Measurements from ENCODE around the gene IL4I1. TPM values are rescaled to one million over a fixed set of nuclear protein-coding genes. Genes with fewer than 3 reads are reported as not detected.

The IL4I1 gene
- total and polyA plus RNA-seq, 2 experiments from 2014 or later, result 0.66 TPM; not detected in 1

GRCh38 chr19:49888510-49888824 is 8.2 kb downstream of the IL4I1 start:
- H3K4me1 ChIP-seq (ENCODE audit: insufficient read depth), result no peaks in the 10 kb centered on the region
- H3K4me3 ChIP-seq, result no peak overlapping the region
- H3K9ac ChIP-seq, result no peak overlapping the region
- H3K9me3 ChIP-seq (ENCODE audit: low read depth), result no peaks in the 10 kb centered on the region
- H4K20me1 ChIP-seq (ENCODE audit: insufficient read depth), result no peaks in the 10 kb centered on the region
- H3K27me3 ChIP-seq (replicated peaks; ENCODE audit: insufficient read depth), result no peaks in the 10 kb centered on the region
- no peaks in the 10 kb centered on the region for H3K9me2 ChIP-seq (ENCODE audit: insufficient read depth)
- H2AFZ ChIP-seq, result no peak overlapping the region
- H3K27ac ChIP-seq, result no peak overlapping the region
- 91 to 97% methylated on average over 14 to 18 of the region's 18 CpGs for WGBS, 2 experiments (ENCODE audit: low coverage in 1 of 2, low lambda C conversion rate in 2 of 2, missing lambda C conversion rate in 2 of 2)
- no peaks in the 10 kb centered on the region for H3F3A ChIP-seq (ENCODE audit: insufficient read depth)
- no peak for TF ChIP-seq EZH2phosphoT487 (IDR thresholded peaks at IDR 0.05; ENCODE audit: insufficient read depth, low read depth)
- TF ChIP-seq EZH2 (IDR thresholded peaks at IDR 0.05; ENCODE audit: insufficient read depth, poor library complexity, severe bottlenecking), result no peak
- in situ Hi-C loops (cut with MboI), result no loop called here
- H3K4me2 ChIP-seq (ENCODE audit: unreplicated experiment), result no peak overlapping the region
- no peak for DNase-seq
- H3K36me3 ChIP-seq (ENCODE audit: low read depth), result peaks cover 6% of the 10 kb centered on the region; the same call in 1 of the 2 replicates
- no peaks in the 10 kb centered on the region for H3K79me2 ChIP-seq (ENCODE audit: insufficient read depth)

DNA sequence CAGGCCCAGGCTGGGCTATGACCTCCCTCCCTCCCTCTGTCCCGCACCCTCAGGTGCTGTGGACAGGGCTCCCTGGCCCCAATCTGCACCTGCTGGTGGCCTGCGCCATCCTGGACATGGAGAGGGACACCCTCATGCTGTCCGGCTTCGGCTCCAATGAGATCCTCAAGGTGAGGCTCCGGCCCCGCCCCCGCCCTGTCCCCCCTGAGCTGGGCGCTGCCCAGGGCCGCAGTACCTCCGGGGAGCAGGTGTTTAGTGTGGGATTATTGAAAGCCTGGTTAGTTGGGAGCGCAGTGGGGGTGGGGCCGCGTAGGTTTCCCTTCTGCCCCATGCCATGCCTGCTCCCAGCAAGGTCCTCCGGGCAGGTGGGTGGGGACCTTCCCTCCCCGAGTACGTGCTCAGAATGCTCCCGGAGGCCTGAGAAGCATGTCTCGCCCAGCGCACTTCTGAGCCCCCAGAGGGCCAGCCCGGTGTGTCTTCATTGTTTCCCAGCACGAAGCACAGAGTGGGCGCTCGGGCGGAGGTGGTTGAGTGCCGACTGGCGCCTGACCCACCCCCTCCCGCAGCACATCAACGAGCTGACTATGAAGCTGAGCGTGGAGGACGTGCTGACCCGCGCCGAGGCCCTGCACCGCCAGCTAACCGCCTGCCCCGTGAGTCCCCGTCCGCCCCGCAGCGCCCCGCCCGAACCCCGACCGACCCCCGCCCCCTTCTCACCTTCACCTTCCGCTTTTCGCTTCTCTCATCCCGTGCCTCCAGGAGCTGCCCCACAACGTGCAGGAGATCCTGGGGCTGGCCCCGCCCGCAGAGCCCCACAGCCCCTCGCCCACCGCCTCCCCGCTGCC is 8.8 kb downstream of the IL4I1 start:
- Histone ChIP-seq H3K27ac (no peak overlapping the region), H3K4me2 (ENCODE audit: unreplicated experiment) (no peak overlapping the region), H3K79me2 (ENCODE audit: insufficient read depth) (no peaks in the 10 kb centered on the region), H3K36me3 (ENCODE audit: low read depth) (peaks cover 12% of the 10 kb centered on the region; the same call in 1 of the 2 replicates), H2AFZ (no peak overlapping the region), H3F3A (ENCODE audit: insufficient read depth) (no peaks in the 10 kb centered on the region), H3K27me3 (replicated peaks; ENCODE audit: insufficient read depth) (no peaks in the 10 kb centered on the region), H3K4me3 (no peak overlapping the region), H4K20me1 (ENCODE audit: insufficient read depth) (no peaks in the 10 kb centered on the region), H3K9me3 (ENCODE audit: low read depth) (no peaks in the 10 kb centered on the region), H3K9me2 (ENCODE audit: insufficient read depth) (no peaks in the 10 kb centered on the region), H3K4me1 (ENCODE audit: insufficient read depth) (no peaks in the 10 kb centered on the region), H3K9ac (no peak overlapping the region)
- TF ChIP-seq EZH2phosphoT487 (IDR thresholded peaks at IDR 0.05; ENCODE audit: insufficient read depth, low read depth) (no peak), EZH2 (IDR thresholded peaks at IDR 0.05; ENCODE audit: insufficient read depth, poor library complexity, severe bottlenecking) (no peak)
- no peak for DNase-seq
- 90 to 91% methylated on average over 21 to 54 of the region's 54 CpGs for WGBS, 2 experiments (ENCODE audit: low coverage in 1 of 2, low lambda C conversion rate in 2 of 2, missing lambda C conversion rate in 2 of 2)
- in situ Hi-C loops (cut with MboI), result no loop called here

DNA sequence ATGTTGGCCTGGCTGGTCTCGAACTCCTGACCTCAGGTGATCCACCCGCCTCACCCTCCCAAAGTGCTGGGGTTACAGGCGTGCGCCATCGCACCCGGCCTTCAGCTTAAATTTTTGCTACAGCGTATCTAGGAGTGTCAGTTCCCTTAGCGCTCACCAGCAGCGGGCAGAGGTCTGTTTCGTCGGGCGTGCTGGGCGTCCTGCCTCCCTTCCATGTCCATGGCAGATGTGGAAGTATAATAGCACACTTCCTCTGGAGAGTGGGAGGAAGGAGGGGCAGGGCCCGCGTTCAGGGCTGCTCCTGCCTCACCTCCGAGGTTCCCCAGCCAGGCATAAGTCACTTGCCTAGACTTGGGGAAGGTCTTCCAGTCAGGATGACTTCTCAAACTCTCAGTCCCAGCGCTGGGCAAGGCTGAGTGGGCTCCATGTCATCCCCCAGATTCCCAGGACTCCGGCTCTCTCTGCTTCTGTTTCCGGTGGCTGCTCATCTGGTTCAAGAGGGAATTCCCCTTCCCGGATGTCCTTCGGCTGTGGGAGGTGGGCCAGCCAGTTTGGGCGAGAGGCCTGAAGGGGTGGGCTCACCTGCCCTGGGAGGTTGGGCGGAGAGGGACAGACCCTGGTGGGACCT is 9.5 kb downstream of the IL4I1 start:
- Histone ChIP-seq H3K27ac (no peak overlapping the region), H3K4me1 (ENCODE audit: insufficient read depth) (no peaks in the 10 kb centered on the region), H4K20me1 (ENCODE audit: insufficient read depth) (no peaks in the 10 kb centered on the region), H3K9ac (no peak overlapping the region), H3K9me3 (ENCODE audit: low read depth) (no peaks in the 10 kb centered on the region), H3F3A (ENCODE audit: insufficient read depth) (no peaks in the 10 kb centered on the region), H2AFZ (no peak overlapping the region), H3K36me3 (ENCODE audit: low read depth) (peaks cover 13% of the 10 kb centered on the region; the same call in 1 of the 2 replicates), H3K4me3 (no peak overlapping the region), H3K9me2 (ENCODE audit: insufficient read depth) (no peaks in the 10 kb centered on the region), H3K4me2 (ENCODE audit: unreplicated experiment) (no peak overlapping the region), H3K79me2 (ENCODE audit: insufficient read depth) (no peaks in the 10 kb centered on the region), H3K27me3 (replicated peaks; ENCODE audit: insufficient read depth) (no peaks in the 10 kb centered on the region)
- WGBS, 2 experiments (ENCODE audit: low coverage in 1 of 2, low lambda C conversion rate in 2 of 2, missing lambda C conversion rate in 2 of 2), result 83 to 87% methylated on average over 18 to 23 of the region's 23 CpGs
- DNase-seq, result no peak
- TF ChIP-seq EZH2phosphoT487 (IDR thresholded peaks at IDR 0.05; ENCODE audit: insufficient read depth, low read depth), result no peak
- no peak for TF ChIP-seq EZH2 (IDR thresholded peaks at IDR 0.05; ENCODE audit: insufficient read depth, poor library complexity, severe bottlenecking)
- in situ Hi-C loops (cut with MboI), result no loop called here

DNA sequence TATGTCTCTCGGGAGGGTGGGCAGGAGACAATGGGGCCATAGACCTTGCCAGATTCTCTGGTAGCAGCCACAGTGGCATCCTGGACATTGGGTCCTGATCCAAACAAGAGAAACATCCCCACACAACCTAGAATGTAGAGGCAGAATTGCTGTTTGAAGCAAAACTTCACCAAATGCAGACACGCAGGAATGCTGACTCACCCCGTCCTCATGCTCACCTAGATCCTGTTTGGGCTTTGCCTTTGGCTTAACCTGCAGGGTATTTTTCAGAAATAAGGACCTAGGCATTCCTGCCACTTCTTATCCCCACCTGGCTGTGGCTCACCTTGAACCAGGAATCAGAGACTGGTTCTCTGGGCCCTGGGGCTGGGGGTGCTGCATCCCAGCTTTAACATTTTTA is 11.9 kb downstream of the IL4I1 start:
- Histone ChIP-seq H3K27ac (no peak overlapping the region), H3K4me2 (ENCODE audit: unreplicated experiment) (no peak overlapping the region), H3K9me2 (ENCODE audit: insufficient read depth) (no peaks in the 10 kb centered on the region), H3K9me3 (ENCODE audit: low read depth) (no peaks in the 10 kb centered on the region), H3K36me3 (ENCODE audit: low read depth) (peaks cover 17% of the 10 kb centered on the region; the same call in 1 of the 2 replicates), H3K27me3 (replicated peaks; ENCODE audit: insufficient read depth) (no peaks in the 10 kb centered on the region), H3K4me1 (ENCODE audit: insufficient read depth) (no peaks in the 10 kb centered on the region), H3K79me2 (ENCODE audit: insufficient read depth) (no peaks in the 10 kb centered on the region), H2AFZ (no peak overlapping the region), H3F3A (ENCODE audit: insufficient read depth) (no peaks in the 10 kb centered on the region), H4K20me1 (ENCODE audit: insufficient read depth) (no peaks in the 10 kb centered on the region), H3K4me3 (no peak overlapping the region), H3K9ac (no peak overlapping the region)
- no peak for TF ChIP-seq EZH2 (IDR thresholded peaks at IDR 0.05; ENCODE audit: insufficient read depth, poor library complexity, severe bottlenecking)
- no peak for TF ChIP-seq EZH2phosphoT487 (IDR thresholded peaks at IDR 0.05; ENCODE audit: insufficient read depth, low read depth)
- in situ Hi-C loops (cut with MboI), result no loop called here
- no peak for DNase-seq
- WGBS, 2 experiments (ENCODE audit: low coverage in 1 of 2, low lambda C conversion rate in 2 of 2, missing lambda C conversion rate in 2 of 2), result 88 to 97% methylated on average over 3 of the region's 3 CpGs
